HepG2 (cell line): Measurements from ENCODE around the gene DUS1L. TPM values are rescaled to one million over a fixed set of nuclear protein-coding genes. Genes with fewer than 3 reads are reported as not detected.
A peak's percentile ranks its signal among the peaks of the same experiment; 100 is the strongest.

ENCODE experiments used
- CBFB ChIP-seq: sonication (generic); formaldehyde crosslinking; IDR thresholded peaks from 2 replicates; pipeline ENCODE4 v1.4.0; 2020; ENCODE audit warnings: missing genetic modification reagents
- DPF2 ChIP-seq: sonication (generic); formaldehyde crosslinking; IDR thresholded peaks from 2 replicates; pipeline ENCODE4 v1.4.0; 2020; ENCODE audit warnings: mild to moderate bottlenecking, low read depth, missing genetic modification reagents, borderline replicate concordance
- JDP2 ChIP-seq: sonication (generic); formaldehyde crosslinking; IDR thresholded peaks from 2 replicates; pipeline ENCODE4 v1.8.1; 2022; ENCODE audit warnings: missing genetic modification reagents, borderline replicate concordance
- MAF1 ChIP-seq: sonication (generic); formaldehyde crosslinking; IDR thresholded peaks from 2 replicates; pipeline ENCODE4 v1.5.0; 2020; ENCODE audit warnings: missing genetic modification reagents, borderline replicate concordance
- NPAS2 ChIP-seq: sonication (generic); formaldehyde crosslinking; IDR thresholded peaks from 2 replicates; pipeline ENCODE4 v1.8.0; 2022; ENCODE audit warnings: mild to moderate bottlenecking, missing genetic modification reagents, borderline replicate concordance
- SALL2 ChIP-seq: sonication (generic); formaldehyde crosslinking; IDR thresholded peaks from 2 replicates; pipeline ENCODE4 v1.8.1; 2023; ENCODE audit warnings: mild to moderate bottlenecking, missing genetic modification reagents, inconsistent platforms
- ZNF230 ChIP-seq: sonication (generic); formaldehyde crosslinking; IDR thresholded peaks from 2 replicates; pipeline ENCODE4 v1.4.0; 2020; ENCODE audit warnings: mild to moderate bottlenecking, missing genetic modification reagents
- ZNF574 ChIP-seq: sonication (generic); formaldehyde crosslinking; IDR thresholded peaks from 2 replicates; pipeline ENCODE4 v1.4.0; 2020; ENCODE audit warnings: missing genetic modification reagents
- ZNF879 ChIP-seq: sonication (generic); formaldehyde crosslinking; IDR thresholded peaks from 2 replicates; pipeline ENCODE4 v1.8.1; 2023; ENCODE audit warnings: missing genetic modification reagents
- ZSCAN9 ChIP-seq: IDR thresholded peaks from 2 replicates; pipeline ENCODE4 v1.6.1; 2016; ENCODE audit warnings: borderline replicate concordance
- polyA plus RNA-seq, 8 experiments: library from polyadenylated mRNA; depleted of rRNA in 3 of 8; stranded (reverse) in 7 of 8; unstranded in 1 of 8; fragments of >200 nt; fragmentation: Illumina TruSeq in 4 of 8; extraction: Trizol in 4 of 8; gene quantifications; 2 replicates each; pipeline versions ENCODE4 v1.2.1 to v1.2.3, GENCODE V29; 2011 to 2016; ENCODE audit warnings: low read depth in 4 of 8, missing spikeins in 1 of 8, mixed read lengths in 1 of 8; ENCODE audit not compliant: insufficient read depth in 1 of 8
- total RNA-seq, 5 experiments: library from RNA; depleted of rRNA; stranded (reverse); fragments of >200 nt; fragmentation: Illumina TruSeq; extraction: Trizol; gene quantifications; 2 replicates each; pipeline ENCODE4 v1.2.3, GENCODE V29; 2016; ENCODE audit warnings: low read depth in 1 of 5
- TF ChIP-seq, protein P1 (sequence below): sonication (generic); formaldehyde crosslinking; IDR thresholded peaks from 2 replicates; pipeline ENCODE4 v1.4.0; 2020; ENCODE audit warnings: missing genetic modification reagents, mild to moderate bottlenecking, borderline replicate concordance

Gene DUS1L
- total and polyA plus RNA-seq, 2 of the 13 experiments (the other 11 are each of a cell fraction or from before 2014, with no cell fraction given): 81.0 to 109 TPM

- TF ChIP-seq, protein P1, sequence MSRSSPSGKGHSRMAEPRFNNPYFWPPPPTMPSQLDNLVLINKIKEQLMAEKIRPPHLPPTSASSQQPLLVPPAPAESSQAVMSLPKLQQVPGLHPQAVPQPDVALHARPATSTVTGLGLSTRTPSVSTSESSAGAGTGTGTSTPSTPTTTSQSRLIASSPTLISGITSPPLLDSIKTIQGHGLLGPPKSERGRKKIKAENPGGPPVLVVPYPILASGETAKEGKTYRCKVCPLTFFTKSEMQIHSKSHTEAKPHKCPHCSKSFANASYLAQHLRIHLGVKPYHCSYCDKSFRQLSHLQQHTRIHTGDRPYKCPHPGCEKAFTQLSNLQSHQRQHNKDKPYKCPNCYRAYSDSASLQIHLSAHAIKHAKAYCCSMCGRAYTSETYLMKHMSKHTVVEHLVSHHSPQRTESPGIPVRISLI (CRISPR knock-in tag): peak; percentile 89
- no peak for TF ChIP-seq JDP2 (CRISPR knock-in tag)
- 0 out of 2 replicates have a peak, but pooled peaks have one; percentile 50 for TF ChIP-seq NPAS2 (CRISPR knock-in tag)
- peak; percentile 80 for TF ChIP-seq ZSCAN9
- 0 out of 2 replicates have a peak, but pooled peaks have one; percentile 28 for TF ChIP-seq ZNF230
- peak; percentile 81 for TF ChIP-seq CBFB (CRISPR knock-in tag)
- TF ChIP-seq ZNF879: no peak; the same call in 1 of the 2 replicates
- TF ChIP-seq SALL2 (CRISPR knock-in tag): peak; percentile 34; the same call in 1 of the 2 replicates
- TF ChIP-seq DPF2 (CRISPR knock-in tag): peak; percentile 39; the same call in 1 of the 2 replicates
- TF ChIP-seq ZNF574 (CRISPR knock-in tag): peak; percentile 53; the same call in 1 of the 2 replicates
- TF ChIP-seq MAF1 (CRISPR knock-in tag): no peak
Measured at GRCh38 chr17:82101767-82102679, 36.4 kb upstream of the DUS1L start (continued).
